HCT116 (cell line): ENCODE results near the gene DNAAF1. TPM values are rescaled to one million over a fixed set of nuclear protein-coding genes. Genes with fewer than 3 reads are reported as not detected.

ENCODE experiments used
- ATAC-seq: fragments of 200-7000 bp; cut with Tn5 transposase; 2 replicates; pipeline ENCODE4 v1.9.1; 2020; ENCODE audit warnings: mild to moderate bottlenecking, moderate library complexity
- BruUV-seq: library from RNA; stranded (reverse); fragments of 400-500 nt; replicated peaks from 2 replicates; lab custom pipeline; 2021; lab: Mats Ljungman, UMichigan
- CTCF ChIA-PET: fragments of 300-600 bp; sonication (Branson Sonifier 250); formaldehyde crosslinking; loops from one replicate; lab custom pipeline; 2021; ENCODE audit warnings: antibody characterized with exemption; lab: Charles Lee
- POLR2A ChIA-PET: fragments of 300-600, 350-600 bp; sonication (Branson Sonifier 250); formaldehyde crosslinking; loops from one replicate; lab custom pipeline; 2021; ENCODE audit warnings: antibody characterized with exemption; lab: Charles Lee
- RAD21 ChIA-PET, 2 experiments: fragments of 300-600 bp; sonication (Branson Sonifier 250); formaldehyde crosslinking; loops; one replicate each; lab custom pipeline; 2023; ENCODE audit warnings: low total read pairs in 2 of 2; ENCODE audit not compliant: uncharacterized antibody in 2 of 2, unreplicated experiment in 2 of 2, low non-redundant PET in 1 of 2; lab: Charles Lee
- DNase-seq: peaks from one replicate; pipeline ENCODE4 v3.0.0-alpha.2; 2010; ENCODE audit warnings: low read depth, low spot score
- H2AFZ ChIP-seq: fragments of 200-600 bp; shearing (Covaris generic), sonication (generic); 2 replicates; pipeline ENCODE4 v1.6.1; 2017; ENCODE audit warnings: low read depth, mixed run types, mixed read lengths, antibody characterized with exemption, low read length; ENCODE audit not compliant: poor library complexity, severe bottlenecking
- H3K27ac ChIP-seq: 2 replicates; pipeline ENCODE4 v1.5.1; 2012; ENCODE audit warnings: low read depth, low read length
- H3K27me3 ChIP-seq: fragments of 200-600 bp; sonication (generic); 2 replicates; pipeline ENCODE4 v1.6.1; 2016; ENCODE audit warnings: mixed run types, low read length, mixed read lengths; ENCODE audit not compliant: insufficient read depth
- H3K36me3 ChIP-seq, 2 experiments: fragments of 200-500 bp in 1 of 2; fragments of 200-600 bp in 1 of 2; sonication (Bioruptor generic) in 1 of 2; sonication (generic) in 1 of 2; 2 replicates each; pipeline versions ENCODE4 v1.5.1 to v1.6.1; 2014 to 2016; ENCODE audit warnings: low read length in 2 of 2, inconsistent platforms in 1 of 2, mixed read lengths in 1 of 2, mixed run types in 1 of 2; ENCODE audit not compliant: insufficient read depth in 2 of 2, control insufficient read depth in 1 of 2
- H3K4me1 ChIP-seq, 2 experiments: fragments of 200-600 bp in 1 of 2; sonication (generic) in 1 of 2; 2 replicates each; pipeline versions ENCODE4 v1.5.1 to v1.6.1; 2012 to 2017; ENCODE audit warnings: low read length in 2 of 2, inconsistent platforms in 1 of 2, mild to moderate bottlenecking in 1 of 2, mixed read lengths in 1 of 2, mixed run types in 1 of 2, moderate library complexity in 1 of 2; ENCODE audit not compliant: insufficient read depth in 2 of 2, control insufficient read depth in 1 of 2
- H3K4me2 ChIP-seq: fragments of 200-600 bp; sonication (generic); 2 replicates; pipeline ENCODE4 v1.6.1; 2017; ENCODE audit warnings: mixed run types, low read length, mixed read lengths
- H3K4me3 ChIP-seq, 2 experiments: fragments of 200-600 bp in 1 of 2; sonication (generic) in 1 of 2; replicated peaks in 1 of 2; 2 replicates each; pipeline ENCODE4 v1.5.1; 2011 to 2016; ENCODE audit warnings: low read length in 2 of 2, control low read depth in 1 of 2, low read depth in 1 of 2, mild to moderate bottlenecking in 1 of 2, mixed read lengths in 1 of 2, mixed run types in 1 of 2
- H3K79me2 ChIP-seq: fragments of 200-600 bp; sonication (generic); 2 replicates; pipeline ENCODE4 v1.6.1; 2017; ENCODE audit warnings: mild to moderate bottlenecking, mixed run types, low read length, moderate library complexity, mixed read lengths; ENCODE audit not compliant: insufficient read depth
- H3K9ac ChIP-seq: fragments of 200-600 bp; sonication (generic); 2 replicates; pipeline ENCODE4 v1.6.1; 2016; ENCODE audit warnings: low read length, mixed read lengths
- H3K9me2 ChIP-seq: fragments of 200-600 bp; sonication (generic), shearing (Covaris generic); 2 replicates; pipeline ENCODE4 v1.6.1; 2017; ENCODE audit warnings: mixed run types, mild to moderate bottlenecking, moderate library complexity; ENCODE audit not compliant: insufficient read depth
- H3K9me3 ChIP-seq, 2 experiments: fragments of 200-500 bp in 1 of 2; fragments of 200-600 bp in 1 of 2; sonication (Bioruptor generic) in 1 of 2; sonication (generic) in 1 of 2; 2 replicates each; pipeline ENCODE4 v1.6.1; 2014 to 2017; ENCODE audit warnings: low read length in 2 of 2, mixed read lengths in 2 of 2, inconsistent platforms in 1 of 2, low read depth in 1 of 2, mild to moderate bottlenecking in 1 of 2, mixed run types in 1 of 2, moderate library complexity in 1 of 2; ENCODE audit not compliant: control insufficient read depth in 1 of 2, insufficient read depth in 1 of 2
- H4K20me1 ChIP-seq: fragments of 200-600 bp; sonication (generic), shearing (Covaris generic); 2 replicates; pipeline ENCODE4 v1.6.1; 2017; ENCODE audit warnings: mixed run types, mild to moderate bottlenecking, moderate library complexity; ENCODE audit not compliant: insufficient read depth
- CBX3 ChIP-seq: IDR thresholded peaks from 2 replicates; pipeline ENCODE4 v1.6.1; 2012; ENCODE audit warnings: low read depth
- CEBPB ChIP-seq: IDR thresholded peaks from 2 replicates; pipeline ENCODE4 v1.6.1; 2012; ENCODE audit warnings: low read depth
- EGR1 ChIP-seq: IDR thresholded peaks from 2 replicates; pipeline ENCODE4 v1.6.1; 2012; ENCODE audit warnings: low read depth
- ELF1 ChIP-seq: IDR thresholded peaks from 2 replicates; pipeline ENCODE4 v1.6.1; 2012; ENCODE audit warnings: low read depth, borderline replicate concordance
- EZH2 ChIP-seq: fragments of 200-600 bp; sonication (generic); IDR thresholded peaks from 2 replicates; pipeline ENCODE4 v1.6.1; 2017; ENCODE audit warnings: antibody characterized with exemption, mixed run types
- FOSL1 ChIP-seq: IDR thresholded peaks from 2 replicates; pipeline ENCODE4 v1.6.1; 2012; ENCODE audit warnings: low read depth
- JUND ChIP-seq: IDR thresholded peaks from 2 replicates; pipeline ENCODE4 v1.6.1; 2012
- POLR2AphosphoS5 ChIP-seq: IDR thresholded peaks from 2 replicates; pipeline ENCODE4 v1.6.1; 2011; ENCODE audit warnings: mild to moderate bottlenecking, low read depth, low read length, moderate library complexity
- RAD21 ChIP-seq: IDR thresholded peaks from 2 replicates; pipeline ENCODE4 v1.6.1; 2012; ENCODE audit warnings: low read depth, mild to moderate bottlenecking
- SIN3A ChIP-seq: IDR thresholded peaks from 2 replicates; pipeline ENCODE4 v1.6.1; 2012; ENCODE audit warnings: low read depth
- SP1 ChIP-seq: IDR thresholded peaks from 2 replicates; pipeline ENCODE4 v1.6.1; 2012; ENCODE audit warnings: low read depth
- SRF ChIP-seq: IDR thresholded peaks from 2 replicates; pipeline ENCODE4 v1.6.1; 2012; ENCODE audit warnings: low read depth
- TCF7L2 ChIP-seq: IDR thresholded peaks from 2 replicates; pipeline ENCODE4 v1.7.0; 2011; ENCODE audit warnings: borderline replicate concordance, inconsistent platforms; ENCODE audit not compliant: insufficient read depth, insufficient read length; ENCODE audit errors: extremely low read depth
- ZFX ChIP-seq: fragments of 450-650 bp; IDR thresholded peaks from 2 replicates; pipeline ENCODE4 v1.6.1; 2017
- ZNF274 ChIP-seq: fragments of 200-500 bp; sonication (Bioruptor generic); IDR thresholded peaks from 2 replicates; pipeline ENCODE4 v1.6.1; 2014; ENCODE audit warnings: mild to moderate bottlenecking, low read depth, low read length, inconsistent platforms
- intact Hi-C: fragments of 100-400 bp; cut with micrococcal nuclease; formaldehyde crosslinking; loops from 2 replicates; pipeline ENCODE4 v1.10.0; 2022
- total RNA-seq: library from RNA; stranded (reverse); gene quantifications from one replicate; pipeline ENCODE4 v1.2.1, GENCODE V29; 2021; ENCODE audit not compliant: unreplicated experiment
- TF ChIP-seq, protein P1 (sequence below): IDR thresholded peaks from 2 replicates; pipeline ENCODE4 v1.6.1; 2011; ENCODE audit warnings: mild to moderate bottlenecking, low read length, moderate library complexity; ENCODE audit not compliant: insufficient replicate concordance; ENCODE audit errors: extremely low read depth
- TF ChIP-seq, protein P2 (sequence below): IDR thresholded peaks from 2 replicates; pipeline ENCODE4 v1.6.1; 2012
- TF ChIP-seq, protein P3 (sequence below): IDR thresholded peaks from 2 replicates; pipeline ENCODE4 v1.6.1; 2012; ENCODE audit warnings: low read depth
- TF ChIP-seq, protein P4 (sequence below): IDR thresholded peaks from 2 replicates; pipeline ENCODE4 v1.6.1; 2012

Gene DNAAF1
- total RNA-seq, 1 experiment from 2014 or later, result 0.30 TPM

DNA sequence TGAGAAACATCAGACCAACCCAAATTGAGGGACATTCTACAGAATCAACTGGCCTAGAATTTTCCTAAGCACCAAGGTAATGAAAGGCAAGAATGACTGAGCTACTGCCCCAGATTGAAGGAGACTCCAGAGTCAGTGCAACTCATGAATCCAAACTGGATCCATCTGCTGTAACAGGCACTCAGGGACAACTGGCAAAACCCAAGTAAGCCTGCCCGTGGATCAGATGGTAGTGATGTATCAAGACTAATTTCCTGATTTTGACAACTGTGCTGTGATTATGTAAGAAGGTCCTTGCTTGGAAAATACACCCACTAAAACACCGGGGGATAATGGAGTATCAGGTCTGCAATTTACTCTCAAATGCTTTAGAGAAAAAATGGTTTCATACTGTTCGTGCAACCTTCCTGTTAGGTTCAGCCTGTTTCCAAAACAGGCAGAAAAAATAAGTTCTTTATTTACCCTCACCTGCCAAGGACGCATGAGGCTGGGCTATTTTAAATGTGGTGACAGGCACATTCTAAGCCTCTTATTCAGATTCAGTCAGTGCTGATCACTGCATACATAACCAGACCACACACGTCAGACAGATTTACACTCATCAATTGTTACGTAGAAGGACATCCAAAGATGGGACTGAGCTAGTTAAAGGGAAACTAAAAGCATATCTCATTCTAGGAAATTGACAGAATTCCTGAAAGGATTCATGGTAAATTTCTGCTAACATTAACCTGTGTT, 35.3 kb upstream of the DNAAF1 start:
- H2AFZ ChIP-seq, result no peak overlapping the region
- H3K9me2 ChIP-seq, result no peaks in the 10 kb centered on the region
- no peaks in the 10 kb centered on the region for H3K27me3 ChIP-seq
- no peaks in the 10 kb centered on the region for H3K9me3 ChIP-seq
- H3K27ac ChIP-seq, result no peak overlapping the region
- intact Hi-C loops, result no loop called here
- ChIA-PET CTCF (interaction anchor here (1.5 kb wide), 1 partner anchor 24 kb away, joined by 3 read pairs; no protein-coding TSS in a partner anchor), RAD21 (no interaction called here), POLR2A (no interaction called here)
- BruUV-seq, result no TSS peak
- DNase-seq, result no peak
- H3K4me1 ChIP-seq, result no peaks in the 10 kb centered on the region
- no peak overlapping the region for H3K4me3 ChIP-seq
- TF ChIP-seq, protein P1, sequence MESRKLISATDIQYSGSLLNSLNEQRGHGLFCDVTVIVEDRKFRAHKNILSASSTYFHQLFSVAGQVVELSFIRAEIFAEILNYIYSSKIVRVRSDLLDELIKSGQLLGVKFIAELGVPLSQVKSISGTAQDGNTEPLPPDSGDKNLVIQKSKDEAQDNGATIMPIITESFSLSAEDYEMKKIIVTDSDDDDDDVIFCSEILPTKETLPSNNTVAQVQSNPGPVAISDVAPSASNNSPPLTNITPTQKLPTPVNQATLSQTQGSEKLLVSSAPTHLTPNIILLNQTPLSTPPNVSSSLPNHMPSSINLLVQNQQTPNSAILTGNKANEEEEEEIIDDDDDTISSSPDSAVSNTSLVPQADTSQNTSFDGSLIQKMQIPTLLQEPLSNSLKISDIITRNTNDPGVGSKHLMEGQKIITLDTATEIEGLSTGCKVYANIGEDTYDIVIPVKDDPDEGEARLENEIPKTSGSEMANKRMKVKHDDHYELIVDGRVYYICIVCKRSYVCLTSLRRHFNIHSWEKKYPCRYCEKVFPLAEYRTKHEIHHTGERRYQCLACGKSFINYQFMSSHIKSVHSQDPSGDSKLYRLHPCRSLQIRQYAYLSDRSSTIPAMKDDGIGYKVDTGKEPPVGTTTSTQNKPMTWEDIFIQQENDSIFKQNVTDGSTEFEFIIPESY, result no peak
- TF ChIP-seq CBX3 (no peak), EGR1 (no peak), CEBPB (no peak), SRF (no peak), JUND (no peak), SIN3A (no peak), ZNF274 (no peak), POLR2AphosphoS5 (no peak), FOSL1 (no peak), RAD21 (no peak), ELF1 (no peak), SP1 (no peak), TCF7L2 (no peak), ZFX (no peak), EZH2 (no peak)
- TF ChIP-seq, protein P2, sequence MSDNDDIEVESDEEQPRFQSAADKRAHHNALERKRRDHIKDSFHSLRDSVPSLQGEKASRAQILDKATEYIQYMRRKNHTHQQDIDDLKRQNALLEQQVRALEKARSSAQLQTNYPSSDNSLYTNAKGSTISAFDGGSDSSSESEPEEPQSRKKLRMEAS, result no peak
- TF ChIP-seq, protein P3, sequence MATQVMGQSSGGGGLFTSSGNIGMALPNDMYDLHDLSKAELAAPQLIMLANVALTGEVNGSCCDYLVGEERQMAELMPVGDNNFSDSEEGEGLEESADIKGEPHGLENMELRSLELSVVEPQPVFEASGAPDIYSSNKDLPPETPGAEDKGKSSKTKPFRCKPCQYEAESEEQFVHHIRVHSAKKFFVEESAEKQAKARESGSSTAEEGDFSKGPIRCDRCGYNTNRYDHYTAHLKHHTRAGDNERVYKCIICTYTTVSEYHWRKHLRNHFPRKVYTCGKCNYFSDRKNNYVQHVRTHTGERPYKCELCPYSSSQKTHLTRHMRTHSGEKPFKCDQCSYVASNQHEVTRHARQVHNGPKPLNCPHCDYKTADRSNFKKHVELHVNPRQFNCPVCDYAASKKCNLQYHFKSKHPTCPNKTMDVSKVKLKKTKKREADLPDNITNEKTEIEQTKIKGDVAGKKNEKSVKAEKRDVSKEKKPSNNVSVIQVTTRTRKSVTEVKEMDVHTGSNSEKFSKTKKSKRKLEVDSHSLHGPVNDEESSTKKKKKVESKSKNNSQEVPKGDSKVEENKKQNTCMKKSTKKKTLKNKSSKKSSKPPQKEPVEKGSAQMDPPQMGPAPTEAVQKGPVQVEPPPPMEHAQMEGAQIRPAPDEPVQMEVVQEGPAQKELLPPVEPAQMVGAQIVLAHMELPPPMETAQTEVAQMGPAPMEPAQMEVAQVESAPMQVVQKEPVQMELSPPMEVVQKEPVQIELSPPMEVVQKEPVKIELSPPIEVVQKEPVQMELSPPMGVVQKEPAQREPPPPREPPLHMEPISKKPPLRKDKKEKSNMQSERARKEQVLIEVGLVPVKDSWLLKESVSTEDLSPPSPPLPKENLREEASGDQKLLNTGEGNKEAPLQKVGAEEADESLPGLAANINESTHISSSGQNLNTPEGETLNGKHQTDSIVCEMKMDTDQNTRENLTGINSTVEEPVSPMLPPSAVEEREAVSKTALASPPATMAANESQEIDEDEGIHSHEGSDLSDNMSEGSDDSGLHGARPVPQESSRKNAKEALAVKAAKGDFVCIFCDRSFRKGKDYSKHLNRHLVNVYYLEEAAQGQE, result no peak
- TF ChIP-seq, protein P4, sequence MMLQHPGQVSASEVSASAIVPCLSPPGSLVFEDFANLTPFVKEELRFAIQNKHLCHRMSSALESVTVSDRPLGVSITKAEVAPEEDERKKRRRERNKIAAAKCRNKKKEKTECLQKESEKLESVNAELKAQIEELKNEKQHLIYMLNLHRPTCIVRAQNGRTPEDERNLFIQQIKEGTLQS, result no peak
- ATAC-seq, result no peak
- no peak overlapping the region for H3K9ac ChIP-seq
- H4K20me1 ChIP-seq, result no peaks in the 10 kb centered on the region
- no peaks in the 10 kb centered on the region; a peak in 1 of 4 replicates for H3K36me3 ChIP-seq
- H3K4me2 ChIP-seq, result no peak overlapping the region
- peaks cover 98% of the 10 kb centered on the region for H3K79me2 ChIP-seq
